ENCODE measurements around the gene ADIPOR2. TPM values are rescaled to one million over a fixed set of nuclear protein-coding genes. Genes with fewer than 3 reads are reported as not detected.

Gene ADIPOR2
- total and polyA plus RNA-seq, 2 donors (not counting 1 experiment from before 2014, with no cell fraction given) = 9.2 to 35.9 TPM

DNA sequence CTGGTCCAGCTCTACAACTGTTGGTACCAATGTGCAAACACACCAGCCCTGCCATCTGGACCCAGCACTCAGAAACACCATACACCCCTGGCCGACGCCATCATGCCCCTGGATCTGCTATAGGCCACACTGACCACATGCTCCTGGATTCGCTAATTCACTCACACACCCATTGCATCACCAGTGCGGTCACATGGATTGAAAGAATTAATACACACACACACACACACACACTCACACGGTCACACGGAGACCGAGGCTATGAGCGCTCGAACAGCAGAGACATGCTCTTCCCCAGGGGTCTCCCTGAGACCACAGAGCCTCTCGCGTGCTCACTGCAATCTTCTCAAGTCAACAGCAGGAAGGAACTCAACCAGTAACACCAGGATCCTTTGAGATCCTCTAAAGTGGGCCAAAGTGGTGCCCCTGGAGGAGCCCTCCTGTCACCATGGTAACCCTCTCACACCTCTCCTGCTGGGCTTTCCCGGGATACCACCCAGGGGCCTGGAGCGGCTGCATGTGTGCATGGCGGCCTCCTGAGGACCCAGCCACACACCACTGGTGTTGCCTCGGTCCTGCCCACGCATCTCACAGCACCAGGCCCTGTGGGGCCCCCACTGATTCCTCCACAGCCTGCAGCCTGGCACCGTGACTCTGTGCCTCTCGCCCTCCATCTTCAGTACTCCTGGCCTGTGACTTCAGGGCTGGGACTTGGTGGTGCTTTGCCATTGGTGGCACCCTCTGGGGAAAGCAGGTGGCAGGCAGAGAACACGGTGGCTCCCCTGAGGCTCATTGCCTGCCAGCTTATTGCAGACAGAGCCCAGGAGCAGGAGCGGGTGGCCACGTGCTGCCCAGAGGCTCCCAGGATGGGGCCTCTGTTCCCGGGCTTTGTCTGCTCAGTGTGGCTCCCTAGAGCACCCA lies 144.6 kb downstream of the ADIPOR2 start:
- Histone ChIP-seq H3K4me3 (ENCODE audit: control extremely low read depth in 1 of 5, extremely low read depth in 1 of 5, insufficient read depth in 1 of 5, low read depth in 2 of 5, low read length in 4 of 5) (no peak overlapping the region), H4K20me1 (ENCODE audit: control insufficient read depth, insufficient read depth, low read length, poor library complexity, severe bottlenecking) (no peaks in the 10 kb centered on the region), H3K9me3 (ENCODE audit: control extremely low read depth in 1 of 3, control insufficient read depth in 2 of 3, insufficient read depth in 1 of 3, low read length in 2 of 3) (peaks cover 0 to 8% (median 0%) of the 10 kb centered on the region in 3 donors), H3K4me2 (replicated peaks; ENCODE audit: low read depth, low read length, poor library complexity, severe bottlenecking) (no peak overlapping the region), H3K27me3 (replicated peaks in 1 of 4; ENCODE audit: control extremely low read depth in 1 of 4, control insufficient read depth in 3 of 4, insufficient read depth in 4 of 4, low read length in 3 of 4) (peaks cover 0 to 13% (median 3%) of the 10 kb centered on the region in 4 experiments), H3K9ac (ENCODE audit: low read length) (no peak overlapping the region), H3K4me1 (ENCODE audit: control insufficient read depth in 2 of 2, insufficient read depth in 2 of 2, low read length in 2 of 2) (peaks cover 0 to 2% of the 10 kb centered on the region in 2 donors), H2AFZ (ENCODE audit: insufficient read depth, low read depth, low read length, poor library complexity, severe bottlenecking) (no peak overlapping the region), H3K36me3 (replicated peaks in 1 of 2; ENCODE audit: control extremely low read depth in 1 of 2, control insufficient read depth in 1 of 2, extremely low read depth in 1 of 2, insufficient read depth in 2 of 2, low read length in 1 of 2) (no peaks in the 10 kb centered on the region), H3K27ac (ENCODE audit: low read length in 2 of 2) (no peak overlapping the region), H3K79me2 (ENCODE audit: control insufficient read depth, insufficient read depth, low read length) (no peaks in the 10 kb centered on the region)
- no peak for DNase-seq
- ChIA-PET POLR2A (no interaction called here), CTCF (interaction anchor here (1.0 kb wide), 1 partner anchor 21 kb away, joined by 3 read pairs; no protein-coding TSS in a partner anchor)
- ATAC-seq (ENCODE audit: low read depth) = no peak
- TF ChIP-seq EZH2 (IDR thresholded peaks at IDR 0.05; ENCODE audit: borderline replicate concordance, insufficient read depth, low read depth, low read length, poor library complexity, severe bottlenecking) = no peak
- TF ChIP-seq, protein P1, sequence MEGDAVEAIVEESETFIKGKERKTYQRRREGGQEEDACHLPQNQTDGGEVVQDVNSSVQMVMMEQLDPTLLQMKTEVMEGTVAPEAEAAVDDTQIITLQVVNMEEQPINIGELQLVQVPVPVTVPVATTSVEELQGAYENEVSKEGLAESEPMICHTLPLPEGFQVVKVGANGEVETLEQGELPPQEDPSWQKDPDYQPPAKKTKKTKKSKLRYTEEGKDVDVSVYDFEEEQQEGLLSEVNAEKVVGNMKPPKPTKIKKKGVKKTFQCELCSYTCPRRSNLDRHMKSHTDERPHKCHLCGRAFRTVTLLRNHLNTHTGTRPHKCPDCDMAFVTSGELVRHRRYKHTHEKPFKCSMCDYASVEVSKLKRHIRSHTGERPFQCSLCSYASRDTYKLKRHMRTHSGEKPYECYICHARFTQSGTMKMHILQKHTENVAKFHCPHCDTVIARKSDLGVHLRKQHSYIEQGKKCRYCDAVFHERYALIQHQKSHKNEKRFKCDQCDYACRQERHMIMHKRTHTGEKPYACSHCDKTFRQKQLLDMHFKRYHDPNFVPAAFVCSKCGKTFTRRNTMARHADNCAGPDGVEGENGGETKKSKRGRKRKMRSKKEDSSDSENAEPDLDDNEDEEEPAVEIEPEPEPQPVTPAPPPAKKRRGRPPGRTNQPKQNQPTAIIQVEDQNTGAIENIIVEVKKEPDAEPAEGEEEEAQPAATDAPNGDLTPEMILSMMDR (IDR thresholded peaks at IDR 0.05) = no peak
- Mint-ChIP-seq H3K27ac (no peak overlapping the region), H3K9me3 (ENCODE audit: insufficient read depth) (no peaks in the 10 kb centered on the region), H3K4me1 (peaks cover 10% of the 10 kb centered on the region), H3K27me3 (peaks cover 30% of the 10 kb centered on the region), H3K4me3 (no peak overlapping the region)
- WGBS (ENCODE audit: insufficient coverage) = 68% methylated on average over 22 of the region's 22 CpGs
- intact Hi-C loops (cut with micrococcal nuclease) = no loop called here

DNA sequence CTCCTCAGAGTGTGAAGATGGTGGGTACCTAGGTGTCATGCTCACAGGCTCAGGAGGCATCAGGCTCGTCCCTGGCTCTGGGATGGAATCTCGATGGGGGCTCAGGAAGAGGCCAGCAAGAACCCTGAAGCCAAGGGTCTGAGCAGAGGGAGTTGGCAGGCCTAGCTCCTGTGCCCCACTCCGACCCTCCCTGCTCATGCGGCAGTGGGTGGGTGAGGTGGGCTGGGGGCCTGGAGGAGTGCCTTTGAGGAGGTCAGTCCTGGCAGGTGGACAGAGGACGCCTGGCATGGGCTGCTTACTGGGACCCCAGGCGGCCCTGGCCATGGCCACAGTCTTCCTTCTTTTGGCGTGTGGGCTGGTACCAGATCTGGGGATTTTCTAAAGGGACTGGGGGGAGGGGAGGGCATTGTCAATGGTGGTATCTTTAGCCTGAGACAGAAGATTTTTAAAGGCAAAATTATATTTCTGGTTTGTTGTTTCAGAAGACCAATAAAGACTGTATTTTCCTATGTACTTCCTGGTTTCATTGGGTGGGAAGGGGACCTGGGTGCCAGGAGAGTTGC lies 145.5 kb downstream of the ADIPOR2 start:
- intact Hi-C loops (cut with micrococcal nuclease) = no loop called here
- POLR2A ChIA-PET = no interaction called here
- H3K27ac ChIP-seq (ENCODE audit: low read length in 2 of 2) = no peak overlapping the region
- H3K27me3 ChIP-seq (replicated peaks in 1 of 4; ENCODE audit: control extremely low read depth in 1 of 4, control insufficient read depth in 3 of 4, insufficient read depth in 4 of 4, low read length in 3 of 4) = peaks cover 0 to 5% (median under 1%) of the 10 kb centered on the region in 4 experiments
- DNase-seq (no peak), ATAC-seq (ENCODE audit: low read depth) (no peak)
- peaks cover 22% of the 10 kb centered on the region for H3K27me3 Mint-ChIP-seq
- no peaks in the 10 kb centered on the region for H3K36me3 ChIP-seq (replicated peaks in 1 of 2; ENCODE audit: control extremely low read depth in 1 of 2, control insufficient read depth in 1 of 2, extremely low read depth in 1 of 2, insufficient read depth in 2 of 2, low read length in 1 of 2)
- H3K4me3 ChIP-seq (ENCODE audit: control extremely low read depth in 1 of 5, extremely low read depth in 1 of 5, insufficient read depth in 1 of 5, low read depth in 2 of 5, low read length in 4 of 5) = no peak overlapping the region
- no peak overlapping the region for H3K9ac ChIP-seq (ENCODE audit: low read length)
- no peak overlapping the region for H2AFZ ChIP-seq (ENCODE audit: insufficient read depth, low read depth, low read length, poor library complexity, severe bottlenecking)
- TF ChIP-seq EZH2 (IDR thresholded peaks at IDR 0.05; ENCODE audit: borderline replicate concordance, insufficient read depth, low read depth, low read length, poor library complexity, severe bottlenecking) = no peak
- TF ChIP-seq, protein P1 (IDR thresholded peaks at IDR 0.05) = no peak
- no peaks in the 10 kb centered on the region for H4K20me1 ChIP-seq (ENCODE audit: control insufficient read depth, insufficient read depth, low read length, poor library complexity, severe bottlenecking)
- no peak overlapping the region for H3K27ac Mint-ChIP-seq
- H3K4me3 Mint-ChIP-seq = no peak overlapping the region
- 86% methylated on average over 7 of the region's 7 CpGs for WGBS (ENCODE audit: insufficient coverage)
- CTCF ChIA-PET = no interaction called here
- peaks cover 0 to 2% of the 10 kb centered on the region in 2 donors for H3K4me1 ChIP-seq (ENCODE audit: control insufficient read depth in 2 of 2, insufficient read depth in 2 of 2, low read length in 2 of 2)
- no peaks in the 10 kb centered on the region for H3K79me2 ChIP-seq (ENCODE audit: control insufficient read depth, insufficient read depth, low read length)
- no peak overlapping the region for H3K4me2 ChIP-seq (replicated peaks; ENCODE audit: low read depth, low read length, poor library complexity, severe bottlenecking)
- H3K4me1 Mint-ChIP-seq = peaks cover 14% of the 10 kb centered on the region
- H3K9me3 ChIP-seq (ENCODE audit: control extremely low read depth in 1 of 3, control insufficient read depth in 2 of 3, insufficient read depth in 1 of 3, low read length in 2 of 3) = peaks cover 0 to 2% (median 0%) of the 10 kb centered on the region in 3 donors
- no peaks in the 10 kb centered on the region for H3K9me3 Mint-ChIP-seq (ENCODE audit: insufficient read depth)

All from B cell (primary cell).